ENCODE data around the gene RMI1. TPM values are rescaled to one million over a fixed set of nuclear protein-coding genes. Genes with fewer than 3 reads are reported as not detected.

RMI1 gene
- total and polyA plus RNA-seq, 9 donors, result 3.2 to 8.0 (median 4.0) TPM

DNA sequence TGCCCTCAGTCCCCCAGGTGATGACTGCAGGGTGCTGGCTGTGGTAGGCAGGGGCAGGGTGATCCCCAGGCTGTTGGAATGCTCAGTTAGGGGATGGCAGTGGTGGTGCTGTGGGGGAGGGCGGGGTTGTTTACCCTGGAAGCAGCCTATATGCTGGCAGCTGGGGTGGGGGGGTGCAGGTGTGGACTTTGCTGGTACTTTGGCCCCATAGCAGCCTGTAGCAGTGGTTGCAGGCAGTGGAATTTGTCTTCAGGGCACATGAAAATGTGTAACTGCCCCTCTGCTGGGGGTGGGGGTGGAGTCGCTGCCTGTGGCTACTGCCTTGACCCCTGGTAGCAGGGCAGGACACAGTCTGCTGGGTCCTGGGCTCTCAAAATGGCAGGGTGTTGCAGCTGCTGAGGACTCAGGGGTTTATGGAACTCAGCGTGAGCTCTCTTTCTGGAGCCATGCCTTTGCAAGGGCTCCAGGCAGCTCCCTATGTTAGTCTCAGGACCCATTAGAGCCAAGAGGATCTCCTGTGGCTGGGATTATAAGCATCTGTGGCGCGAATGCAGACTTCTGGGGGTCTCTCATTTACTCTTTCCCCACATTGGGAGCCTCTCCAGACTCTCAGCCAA lies 65.0 kb downstream of the RMI1 start:
- H3K9me3 ChIP-seq, result peaks cover 0 to 6% of the 10 kb centered on the region in 2 donors

More for the DNA sequence above, 65.0 kb downstream of the RMI1 start:
- no peak for DNase-seq
- Histone ChIP-seq H3K36me3 (no peaks in the 10 kb centered on the region), H3K27me3 (no peaks in the 10 kb centered on the region), H3K27ac (no peak overlapping the region), H3K4me1 (ENCODE audit: insufficient read depth) (no peaks in the 10 kb centered on the region), H3K4me3 (no peak overlapping the region)
- 84 to 87% (median 86%) methylated on average over 4 to 5 of the region's 5 CpGs for WGBS, 3 donors
- intact Hi-C loops (cut with DNase I), result no loop called here
- no peak for TF ChIP-seq EP300 (IDR thresholded peaks at IDR 0.05)
- TF ChIP-seq, protein P1, sequence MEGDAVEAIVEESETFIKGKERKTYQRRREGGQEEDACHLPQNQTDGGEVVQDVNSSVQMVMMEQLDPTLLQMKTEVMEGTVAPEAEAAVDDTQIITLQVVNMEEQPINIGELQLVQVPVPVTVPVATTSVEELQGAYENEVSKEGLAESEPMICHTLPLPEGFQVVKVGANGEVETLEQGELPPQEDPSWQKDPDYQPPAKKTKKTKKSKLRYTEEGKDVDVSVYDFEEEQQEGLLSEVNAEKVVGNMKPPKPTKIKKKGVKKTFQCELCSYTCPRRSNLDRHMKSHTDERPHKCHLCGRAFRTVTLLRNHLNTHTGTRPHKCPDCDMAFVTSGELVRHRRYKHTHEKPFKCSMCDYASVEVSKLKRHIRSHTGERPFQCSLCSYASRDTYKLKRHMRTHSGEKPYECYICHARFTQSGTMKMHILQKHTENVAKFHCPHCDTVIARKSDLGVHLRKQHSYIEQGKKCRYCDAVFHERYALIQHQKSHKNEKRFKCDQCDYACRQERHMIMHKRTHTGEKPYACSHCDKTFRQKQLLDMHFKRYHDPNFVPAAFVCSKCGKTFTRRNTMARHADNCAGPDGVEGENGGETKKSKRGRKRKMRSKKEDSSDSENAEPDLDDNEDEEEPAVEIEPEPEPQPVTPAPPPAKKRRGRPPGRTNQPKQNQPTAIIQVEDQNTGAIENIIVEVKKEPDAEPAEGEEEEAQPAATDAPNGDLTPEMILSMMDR (IDR thresholded peaks at IDR 0.05), result no peak
- no peak for TF ChIP-seq POLR2A (IDR thresholded peaks at IDR 0.05)

Small RNA genes within 50 kb of the gene (microRNA-seq; reads per million reads assigned to microRNA genes)
- gene MIR7-1, result 11.2 to 31.3 (median 23.6) reads per million in 3 donors

Small RNA genes within 50 kb of the gene (small RNA-seq; reads per million reads assigned to genes)
- not detected for gene RF00019

Other genes with a start within 250 kb of the RMI1 start
- gene GKAP1, start 163.0 kb upstream of the RMI1 start, total RNA-seq, result 10 to 100 TPM; 12.1 to 23.6 (median 14.0) TPM
- gene GKAP1, start 163.0 kb upstream of the RMI1 start, polyA plus RNA-seq, result 10 to 100 TPM; 11.9 to 13.7 TPM
- gene KIF27, start 59.4 kb upstream of the RMI1 start, total RNA-seq, result 10 to 100 TPM in 4 of 7 donors, 1 to 10 TPM in 3; 7.4 to 16.2 (median 10.4) TPM
- 1 to 10 TPM; 1.5 to 4.3 TPM for gene KIF27, start 59.4 kb upstream of the RMI1 start, polyA plus RNA-seq
- 100 to 1,000 TPM; 302 to 565 (median 485) TPM for gene HNRNPK, start 590 bp upstream of the RMI1 start, total RNA-seq
- 100 to 1,000 TPM; 343 to 646 TPM for gene HNRNPK, start 590 bp upstream of the RMI1 start, polyA plus RNA-seq

All from ovary (tissue), 9 donors.